PC-9 (cell line): Measurements from ENCODE around the gene SLC1A4.

Source experiments
- EZH2 ChIP-seq: fragments of 200-600 bp; sonication (generic); IDR thresholded peaks from 2 replicates; pipeline ENCODE4 v1.8.0; 2017; ENCODE audit warnings: antibody characterized with exemption, low read depth
- TF ChIP-seq, protein P1 (sequence below): fragments of 200-600 bp; sonication (generic); conservative IDR thresholded peaks from 2 replicates; pipeline ENCODE4 v1.6.1; 2017; ENCODE audit warnings: mixed run types, antibody characterized with exemption, mild to moderate bottlenecking, moderate library complexity

DNA sequence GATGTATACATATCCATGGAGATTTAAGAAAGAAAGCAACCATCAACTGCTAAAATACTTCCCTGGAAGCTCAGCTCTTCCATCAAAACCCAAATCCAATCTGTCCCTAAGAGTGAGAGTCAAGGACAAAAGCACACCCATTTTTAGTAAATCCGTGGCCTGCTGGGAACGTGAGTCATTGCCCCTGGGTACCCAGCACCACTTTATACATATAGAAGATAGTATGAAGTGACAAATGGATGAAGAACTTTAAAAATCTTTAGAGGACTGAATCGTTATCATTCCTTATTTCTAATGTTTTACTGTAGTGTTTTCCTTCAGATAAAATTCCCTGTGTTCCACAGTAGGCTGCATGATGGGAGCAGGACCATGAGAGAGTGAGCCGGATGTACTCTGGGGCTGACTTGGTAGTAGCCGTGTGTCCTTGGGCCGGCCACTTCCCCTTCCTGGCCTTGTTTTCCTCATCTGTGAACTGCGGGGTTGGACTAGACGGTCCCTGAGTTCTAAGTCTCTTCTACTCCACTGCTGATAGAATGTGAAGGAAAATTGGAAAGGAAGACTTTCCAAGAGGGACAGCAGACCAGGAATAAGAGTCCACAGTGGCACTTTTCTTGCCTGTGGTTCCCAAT, 38.5 kb downstream of the SLC1A4 start:
- TF ChIP-seq, protein P1, sequence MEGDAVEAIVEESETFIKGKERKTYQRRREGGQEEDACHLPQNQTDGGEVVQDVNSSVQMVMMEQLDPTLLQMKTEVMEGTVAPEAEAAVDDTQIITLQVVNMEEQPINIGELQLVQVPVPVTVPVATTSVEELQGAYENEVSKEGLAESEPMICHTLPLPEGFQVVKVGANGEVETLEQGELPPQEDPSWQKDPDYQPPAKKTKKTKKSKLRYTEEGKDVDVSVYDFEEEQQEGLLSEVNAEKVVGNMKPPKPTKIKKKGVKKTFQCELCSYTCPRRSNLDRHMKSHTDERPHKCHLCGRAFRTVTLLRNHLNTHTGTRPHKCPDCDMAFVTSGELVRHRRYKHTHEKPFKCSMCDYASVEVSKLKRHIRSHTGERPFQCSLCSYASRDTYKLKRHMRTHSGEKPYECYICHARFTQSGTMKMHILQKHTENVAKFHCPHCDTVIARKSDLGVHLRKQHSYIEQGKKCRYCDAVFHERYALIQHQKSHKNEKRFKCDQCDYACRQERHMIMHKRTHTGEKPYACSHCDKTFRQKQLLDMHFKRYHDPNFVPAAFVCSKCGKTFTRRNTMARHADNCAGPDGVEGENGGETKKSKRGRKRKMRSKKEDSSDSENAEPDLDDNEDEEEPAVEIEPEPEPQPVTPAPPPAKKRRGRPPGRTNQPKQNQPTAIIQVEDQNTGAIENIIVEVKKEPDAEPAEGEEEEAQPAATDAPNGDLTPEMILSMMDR: no peak
- no peak for TF ChIP-seq EZH2
